Activated naive CD4-positive, alpha-beta T cell treated with anti-CD3 and anti-CD28 coated beads, Interleukin-2, amount 10 ng/mL, durations not matched to agents 7 days and 5 days (primary cell): ENCODE results near the gene SH2D5.
"Not testable (repeated sequence)": the region's sequence is repeated elsewhere in the genome, so short reads cannot be mapped to it uniquely, and the experiment has no call there.

Experiments used
- CTCF ChIA-PET: fragments of 350-600 bp; sonication (Branson Sonifier 250); formaldehyde crosslinking; loops from one replicate; lab custom pipeline; 2021; ENCODE audit warnings: antibody characterized with exemption; lab: Charles Lee
- DNase-seq: peaks from one replicate; pipeline ENCODE4 v3.0.0-alpha.2; 2020
- H3K27ac Mint-ChIP-seq: one replicate; pipeline ENCODE4 v1.8.0; 2021; ENCODE audit warnings: mild to moderate bottlenecking, moderate library complexity, mixed read lengths
- H3K27me3 Mint-ChIP-seq: one replicate; pipeline ENCODE4 v1.8.0; 2021; ENCODE audit warnings: mild to moderate bottlenecking, mixed read lengths
- H3K36me3 Mint-ChIP-seq: one replicate; pipeline ENCODE4 v1.8.0; 2021; ENCODE audit warnings: mixed read lengths
- H3K4me1 Mint-ChIP-seq: one replicate; pipeline ENCODE4 v1.8.0; 2021; ENCODE audit warnings: mixed read lengths
- H3K4me3 Mint-ChIP-seq: one replicate; pipeline ENCODE4 v1.8.0; 2021; ENCODE audit warnings: mild to moderate bottlenecking, moderate library complexity, mixed read lengths
- H3K9me3 Mint-ChIP-seq: one replicate; pipeline ENCODE4 v1.8.0; 2021; ENCODE audit warnings: mixed read lengths

Gene SH2D5

GRCh38 chr1:20684050-20684620 is 48.4 kb downstream of the SH2D5 start:
- Mint-ChIP-seq H3K4me3 (no peak overlapping the region), H3K4me1 (peaks cover 8% of the 10 kb centered on the region), H3K9me3 (no peaks in the 10 kb centered on the region), H3K27me3 (peaks cover 95% of the 10 kb centered on the region), H3K36me3 (no peaks in the 10 kb centered on the region), H3K27ac (no peak overlapping the region)
- no peak for DNase-seq
- CTCF ChIA-PET, result no interaction called here

DNA sequence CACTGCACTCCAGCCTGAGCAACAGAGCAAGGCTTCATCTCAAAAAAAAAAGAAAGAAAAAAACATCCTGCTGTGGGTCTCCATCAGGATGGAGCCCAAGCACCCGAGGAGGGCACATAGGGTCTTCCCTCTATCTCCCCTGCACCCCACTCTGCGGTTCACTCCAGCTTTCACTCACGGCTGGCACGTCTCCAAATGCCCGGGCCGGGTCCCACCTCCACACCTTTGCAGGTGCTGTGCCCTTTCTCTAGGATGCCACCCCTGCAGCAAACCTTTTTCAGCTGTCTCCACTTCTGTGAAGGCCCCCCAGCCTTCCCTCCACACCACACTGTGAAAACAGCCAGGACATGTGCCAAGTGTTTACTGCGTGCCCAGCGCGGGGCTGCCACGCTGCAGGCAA is 48.9 kb downstream of the SH2D5 start:
- H3K9me3 Mint-ChIP-seq, result no peaks in the 10 kb centered on the region
- CTCF ChIA-PET, result no interaction called here
- peaks cover 95% of the 10 kb centered on the region for H3K27me3 Mint-ChIP-seq

DNA sequence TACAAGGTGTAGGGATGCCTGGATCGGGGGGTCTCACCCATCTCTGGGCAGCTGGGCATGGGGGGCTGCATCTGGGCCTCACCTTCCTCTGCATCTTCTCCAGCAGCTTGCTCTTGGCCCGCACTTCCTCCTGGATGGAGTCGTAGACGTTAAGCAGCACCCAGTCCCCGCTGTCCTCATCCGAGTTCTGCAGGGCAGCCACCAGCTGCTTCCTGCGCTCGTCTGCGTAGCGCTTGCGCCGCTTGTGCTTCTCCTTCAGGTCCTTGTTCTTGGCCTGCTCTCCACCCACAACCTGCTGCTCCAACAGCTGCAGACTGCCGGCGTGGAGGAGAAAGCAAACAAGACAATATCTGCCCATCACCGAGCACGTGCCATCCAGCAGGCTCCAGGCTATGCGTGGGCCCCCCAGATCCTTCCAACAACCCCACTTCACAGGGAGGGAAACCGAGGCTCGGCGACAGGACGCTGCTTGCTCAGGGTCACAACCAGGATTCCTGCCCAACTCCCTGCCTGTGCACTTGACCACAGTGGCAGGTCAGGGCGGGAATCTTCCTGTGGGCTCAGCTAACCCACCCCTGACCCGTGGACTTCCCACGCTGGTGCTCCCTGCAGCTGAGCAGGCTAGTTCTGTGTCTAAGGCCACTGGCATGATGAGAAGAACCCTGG is 49.8 kb downstream of the SH2D5 start:
- H3K36me3 Mint-ChIP-seq, result peaks cover 1% of the 10 kb centered on the region
- H3K4me3 Mint-ChIP-seq, result no peak overlapping the region
- no peak overlapping the region for H3K27ac Mint-ChIP-seq
- peaks cover 20% of the 10 kb centered on the region for H3K4me1 Mint-ChIP-seq
- peaks cover 96% of the 10 kb centered on the region for H3K27me3 Mint-ChIP-seq
- no peak for DNase-seq
- CTCF ChIA-PET, result interaction anchor here (1.1 kb wide), 1 partner anchor 21 kb away, joined by 3 read pairs; the partner anchor contains the start of gene DDOST
- H3K9me3 Mint-ChIP-seq, result peaks cover 7% of the 10 kb centered on the region

More for the DNA sequence above, 48.9 kb downstream of the SH2D5 start:
- DNase-seq, result no peak
- peaks cover 12% of the 10 kb centered on the region for H3K4me1 Mint-ChIP-seq
- no peak overlapping the region for H3K4me3 Mint-ChIP-seq
- H3K27ac Mint-ChIP-seq, result no peak overlapping the region
- H3K36me3 Mint-ChIP-seq, result no peaks in the 10 kb centered on the region

- CTCF ChIA-PET, result interaction anchor here (1.1 kb wide), 1 partner anchor 20 kb away, joined by 3 read pairs; the partner anchor contains the start of gene DDOST
- DNase-seq, result no peak
- Mint-ChIP-seq H3K36me3 (peaks cover 1% of the 10 kb centered on the region), H3K27ac (no peak overlapping the region), H3K27me3 (peaks cover 97% of the 10 kb centered on the region), H3K4me1 (peaks cover 22% of the 10 kb centered on the region), H3K4me3 (no peak overlapping the region), H3K9me3 (peaks cover 12% of the 10 kb centered on the region)
Observed at GRCh38 chr1:20681999-20682398, 50.5 kb downstream of the SH2D5 start.

GRCh38 chr1:20680269-20680668 is 52.2 kb downstream of the SH2D5 start:
- Mint-ChIP-seq H3K27ac (no peak overlapping the region), H3K4me3 (no peak overlapping the region), H3K27me3 (peaks cover 94% of the 10 kb centered on the region), H3K36me3 (peaks cover 1% of the 10 kb centered on the region), H3K9me3 (peaks cover 12% of the 10 kb centered on the region), H3K4me1 (peaks cover 22% of the 10 kb centered on the region)
- DNase-seq, result no peak
- CTCF ChIA-PET, result no interaction called here

- Mint-ChIP-seq H3K4me3 (peak overlapping the region; percentile 1), H3K36me3 (peaks cover 1% of the 10 kb centered on the region), H3K27ac (no peak overlapping the region), H3K27me3 (peaks cover 94% of the 10 kb centered on the region), H3K9me3 (peaks cover 12% of the 10 kb centered on the region), H3K4me1 (peaks cover 22% of the 10 kb centered on the region)
- peak; percentile 65 for DNase-seq
- CTCF ChIA-PET, result no interaction called here
Observed at GRCh38 chr1:20678599-20678998, 53.9 kb downstream of the SH2D5 start.

DNA sequence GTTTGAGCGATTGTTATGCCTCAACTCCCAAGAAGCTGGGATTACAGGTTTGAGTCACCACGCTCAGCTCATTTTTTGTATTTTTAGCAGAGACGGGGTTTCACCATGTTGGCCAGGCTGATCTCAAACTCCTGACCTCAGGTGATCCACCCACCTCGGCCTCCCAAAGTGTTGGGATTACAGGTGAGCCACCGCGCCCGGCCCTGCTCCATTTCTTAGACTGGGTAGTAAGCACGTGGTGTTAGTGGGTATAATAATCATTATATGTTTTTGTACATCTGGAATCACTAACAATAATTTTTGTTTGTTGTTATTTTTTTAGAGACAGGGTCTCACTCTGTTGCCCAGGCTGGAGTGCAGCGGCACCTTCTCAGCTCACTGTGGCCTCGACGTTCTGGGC is 58.9 kb downstream of the SH2D5 start:
- peaks cover 83% of the 10 kb centered on the region for H3K27me3 Mint-ChIP-seq
- H3K4me1 Mint-ChIP-seq, result peaks cover 10% of the 10 kb centered on the region
- not testable (repeated sequence) for H3K36me3 Mint-ChIP-seq, DNase-seq, H3K4me3 Mint-ChIP-seq, H3K27ac Mint-ChIP-seq
- CTCF ChIA-PET, result interaction anchor here (0.6 kb wide), 1 partner anchor 863 kb away, joined by 4 read pairs; no protein-coding TSS in a partner anchor
- peaks cover 12% of the 10 kb centered on the region for H3K9me3 Mint-ChIP-seq

- no peak for DNase-seq
- Mint-ChIP-seq H3K4me3 (no peak overlapping the region), H3K36me3 (no peaks in the 10 kb centered on the region), H3K27me3 (peaks cover 73% of the 10 kb centered on the region), H3K9me3 (peaks cover 2% of the 10 kb centered on the region), H3K27ac (no peak overlapping the region), H3K4me1 (peaks cover 1% of the 10 kb centered on the region)
- CTCF ChIA-PET, result no interaction called here
Observed at GRCh38 chr1:20672265-20672632, 60.3 kb downstream of the SH2D5 start.

DNA sequence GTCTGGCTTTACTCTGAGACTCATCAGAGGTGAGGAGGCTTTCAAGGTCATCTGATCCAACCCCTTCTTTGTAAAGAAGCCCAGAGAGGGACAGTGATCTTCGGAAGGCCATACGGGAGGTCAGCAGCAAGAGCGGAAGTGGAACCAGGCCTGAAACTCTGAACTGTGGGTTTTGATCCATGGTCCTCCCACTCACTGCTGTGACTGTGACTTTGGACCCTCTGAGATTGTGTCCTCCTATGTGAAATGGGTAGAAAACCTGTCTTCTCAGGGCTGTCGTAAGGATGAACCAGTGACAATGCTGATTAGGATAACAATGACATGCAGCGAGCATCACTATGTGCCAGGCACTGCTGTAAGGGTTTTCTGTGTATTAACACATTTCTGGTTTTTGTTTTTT is 61.6 kb downstream of the SH2D5 start:
- no peaks in the 10 kb centered on the region for H3K36me3 Mint-ChIP-seq
- CTCF ChIA-PET, result no interaction called here
- no peak overlapping the region for H3K4me3 Mint-ChIP-seq
- H3K4me1 Mint-ChIP-seq, result peaks cover 5% of the 10 kb centered on the region
- H3K27ac Mint-ChIP-seq, result no peak overlapping the region
- DNase-seq, result no peak
- H3K9me3 Mint-ChIP-seq, result no peaks in the 10 kb centered on the region
- peaks cover 62% of the 10 kb centered on the region for H3K27me3 Mint-ChIP-seq
